Prostate gland (tissue), 2 donors: Measurements from ENCODE around the gene KLRC3. TPM values are rescaled to one million over a fixed set of nuclear protein-coding genes. Genes with fewer than 3 reads are reported as not detected.
"Not testable (repeated sequence)": the region's sequence is repeated elsewhere in the genome, so short reads cannot be mapped to it uniquely, and the experiment has no call there.

Experiments used
- DNase-seq: peaks from one replicate; pipeline ENCODE4 v3.0.0-alpha.2; 2019; ENCODE audit warnings: low spot score
- H3K27ac ChIP-seq, 2 donors: fragments of 200-600 bp; sonication (generic); 2 replicates each; pipeline ENCODE4 v1.5.1; 2017 to 2019
- H3K27me3 ChIP-seq: fragments of 200-600 bp; sonication (generic); replicated peaks from 2 replicates; pipeline ENCODE4 v1.5.1; 2019; ENCODE audit not compliant: insufficient read depth
- H3K36me3 ChIP-seq, 2 donors: fragments of 200-600 bp; sonication (generic); 1 replicate in 1 of 2; 2 replicates in 1 of 2; pipeline versions ENCODE4 v1.5.1 to v1.8.1; 2017 to 2019
- H3K4me1 ChIP-seq: fragments of 200-600 bp; sonication (generic); replicated peaks from 2 replicates; pipeline ENCODE4 v1.5.1; 2019
- H3K4me3 ChIP-seq, 2 donors: fragments of 200-600 bp; sonication (generic); 2 replicates each; pipeline ENCODE4 v1.5.1; 2017 to 2019
- H3K9me3 ChIP-seq: fragments of 200-600 bp; sonication (generic); 2 replicates; pipeline ENCODE4 v1.5.1; 2017
- POLR2A ChIP-seq: fragments of 450-650 bp; IDR thresholded peaks from one replicate; pipeline ENCODE4 v1.6.1; 2016; ENCODE audit warnings: antibody characterized with exemption, mild to moderate bottlenecking
- POLR2AphosphoS5 ChIP-seq: sonication (generic); formaldehyde crosslinking; IDR thresholded peaks from one replicate; pipeline ENCODE4 v1.6.1; 2017; ENCODE audit warnings: antibody characterized with exemption
- WGBS: methylation state at CpG from one replicate; pipeline ENCODE4 v1.1.5; 2018; 5-methylcytosine and 5-hydroxymethylcytosine counted together
- intact Hi-C: fragments of 100-400 bp; cut with DNase I; formaldehyde crosslinking; loops from one replicate; pipeline ENCODE4 v1.14.2; 2022
- total RNA-seq, 2 donors: library from RNA; depleted of rRNA; stranded (reverse); fragments of >200 nt; gene quantifications; one replicate each; pipeline ENCODE4 v1.1.0, GENCODE V29; 2016
- TF ChIP-seq, protein P1 (sequence below), 4 experiments: fragments of 200-600 bp in 2 of 4; fragments of 450-650 bp in 2 of 4; sonication (generic) in 2 of 4; IDR thresholded peaks; 1 replicate in 3 of 4; 2 replicates in 1 of 4; pipeline ENCODE4 v1.5.1; 2016 to 2019; ENCODE audit warnings: antibody characterized with exemption in 4 of 4, mild to moderate bottlenecking in 2 of 4, moderate library complexity in 2 of 4

Gene KLRC3
- total RNA-seq, result not detected

DNA sequence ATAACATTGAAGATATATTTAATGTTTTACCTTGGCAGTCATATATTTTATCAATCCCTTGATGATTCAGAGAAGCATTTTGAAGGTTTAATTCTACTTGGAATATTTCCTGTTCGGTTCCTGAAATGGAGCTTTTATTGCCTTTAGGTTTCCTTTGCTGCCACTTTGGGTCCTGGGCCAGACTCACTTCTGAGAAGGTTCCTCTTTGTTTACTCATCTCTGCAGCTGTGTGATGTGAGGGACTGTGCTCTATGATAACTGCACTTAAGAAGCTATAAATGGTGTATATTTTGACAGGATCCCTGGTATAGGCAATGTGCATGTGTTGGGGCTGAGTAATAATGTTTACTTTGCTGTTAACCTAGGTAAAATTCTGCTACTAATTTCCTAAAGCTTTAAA, at the start of gene KLRC3:
TSS of gene KLRC3 (minus strand) at position 262 of the 400 bp plus-strand sequence. CDS start at position 217, 45 bp downstream.
- H3K27me3 ChIP-seq, H3K27ac ChIP-seq, DNase-seq, H3K4me3 ChIP-seq, H3K4me1 ChIP-seq, H3K36me3 ChIP-seq, intact Hi-C loops, H3K9me3 ChIP-seq: not testable (repeated sequence)
- WGBS, result 16% methylated on average over 1 of the region's 1 CpG

- 100% methylated on average over 1 of the region's 1 CpG for WGBS
- no peaks in the 10 kb centered on the region for H3K9me3 ChIP-seq
- DNase-seq, result no peak
- H3K4me3 ChIP-seq, result no peak overlapping the region
- no peaks in the 10 kb centered on the region for H3K4me1 ChIP-seq
- H3K27ac ChIP-seq, result no peak overlapping the region
- no peaks in the 10 kb centered on the region for H3K36me3 ChIP-seq
- intact Hi-C loops, result no loop called here
- no peaks in the 10 kb centered on the region for H3K27me3 ChIP-seq
- TF ChIP-seq, protein P1, sequence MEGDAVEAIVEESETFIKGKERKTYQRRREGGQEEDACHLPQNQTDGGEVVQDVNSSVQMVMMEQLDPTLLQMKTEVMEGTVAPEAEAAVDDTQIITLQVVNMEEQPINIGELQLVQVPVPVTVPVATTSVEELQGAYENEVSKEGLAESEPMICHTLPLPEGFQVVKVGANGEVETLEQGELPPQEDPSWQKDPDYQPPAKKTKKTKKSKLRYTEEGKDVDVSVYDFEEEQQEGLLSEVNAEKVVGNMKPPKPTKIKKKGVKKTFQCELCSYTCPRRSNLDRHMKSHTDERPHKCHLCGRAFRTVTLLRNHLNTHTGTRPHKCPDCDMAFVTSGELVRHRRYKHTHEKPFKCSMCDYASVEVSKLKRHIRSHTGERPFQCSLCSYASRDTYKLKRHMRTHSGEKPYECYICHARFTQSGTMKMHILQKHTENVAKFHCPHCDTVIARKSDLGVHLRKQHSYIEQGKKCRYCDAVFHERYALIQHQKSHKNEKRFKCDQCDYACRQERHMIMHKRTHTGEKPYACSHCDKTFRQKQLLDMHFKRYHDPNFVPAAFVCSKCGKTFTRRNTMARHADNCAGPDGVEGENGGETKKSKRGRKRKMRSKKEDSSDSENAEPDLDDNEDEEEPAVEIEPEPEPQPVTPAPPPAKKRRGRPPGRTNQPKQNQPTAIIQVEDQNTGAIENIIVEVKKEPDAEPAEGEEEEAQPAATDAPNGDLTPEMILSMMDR (IDR thresholded peaks at IDR 0.05), result no peak
- TF ChIP-seq POLR2AphosphoS5, result no peak
- no peak for TF ChIP-seq POLR2A
Measured at GRCh38 chr12:10469701-10470100, 49.3 kb upstream of the KLRC3 start.

DNA sequence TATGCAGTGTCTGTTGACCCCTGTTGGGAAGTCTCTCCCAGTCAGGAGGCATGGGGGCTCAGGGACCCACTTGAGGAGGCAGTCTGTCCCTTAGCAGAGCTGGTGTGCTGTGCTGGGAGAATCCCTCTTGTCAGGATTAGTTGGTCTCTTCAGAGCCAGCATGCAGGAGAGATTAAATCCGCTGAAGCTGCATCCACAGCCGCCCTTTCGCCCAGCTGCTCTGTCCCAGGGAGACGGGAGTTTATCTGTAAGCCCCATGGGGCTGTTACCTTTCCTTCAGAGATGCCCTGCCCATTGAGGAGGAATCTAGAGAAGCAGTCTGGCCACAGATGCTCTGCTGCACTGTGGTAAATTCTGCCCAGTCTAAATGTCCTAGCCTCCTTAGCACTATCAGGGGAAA, 45.9 kb upstream of the KLRC3 start:
- no peaks in the 10 kb centered on the region for H3K27me3 ChIP-seq
- H3K4me1 ChIP-seq, result no peaks in the 10 kb centered on the region
- TF ChIP-seq POLR2AphosphoS5 (no peak), POLR2A (no peak)
- TF ChIP-seq, protein P1 (IDR thresholded peaks at IDR 0.05), result no peak
- H3K4me3 ChIP-seq, result no peak overlapping the region
- intact Hi-C loops, result no loop called here
- DNase-seq, result no peak
- no peak overlapping the region for H3K27ac ChIP-seq
- WGBS, result 100% methylated on average over 4 of the region's 4 CpGs
- H3K36me3 ChIP-seq, result no peaks in the 10 kb centered on the region
- no peaks in the 10 kb centered on the region for H3K9me3 ChIP-seq

- no peaks in the 10 kb centered on the region for H3K4me1 ChIP-seq
- H3K27me3 ChIP-seq, result no peaks in the 10 kb centered on the region
- H3K4me3 ChIP-seq, result no peak overlapping the region
- WGBS, result 97% methylated on average over 3 of the region's 3 CpGs
- no peaks in the 10 kb centered on the region for H3K36me3 ChIP-seq
- TF ChIP-seq POLR2A (no peak), POLR2AphosphoS5 (no peak)
- TF ChIP-seq, protein P1 (IDR thresholded peaks at IDR 0.05), result no peak
- no peak overlapping the region for H3K27ac ChIP-seq
- no peak for DNase-seq
- intact Hi-C loops, result no loop called here
- no peaks in the 10 kb centered on the region for H3K9me3 ChIP-seq
Measured at GRCh38 chr12:10457760-10458159, 37.4 kb upstream of the KLRC3 start.

DNA sequence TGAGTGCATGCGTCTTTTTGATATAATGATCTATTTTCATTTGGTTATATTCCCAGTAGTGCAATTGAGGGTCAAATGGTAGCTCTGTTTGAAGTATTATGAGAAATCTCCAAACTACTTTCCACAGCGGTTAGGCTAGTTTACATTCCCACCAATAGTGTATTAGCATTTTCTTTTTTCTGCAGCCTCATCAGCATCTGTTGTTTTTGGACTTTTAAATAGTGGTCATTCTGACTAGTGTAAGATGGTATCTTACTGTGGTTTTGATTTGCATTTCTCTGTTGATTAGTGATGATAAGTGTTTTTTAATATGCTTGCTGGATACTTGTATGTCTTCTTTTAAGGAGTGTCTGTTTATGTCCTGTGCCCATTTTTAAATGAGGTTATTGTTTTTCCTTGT, 36.5 kb upstream of the KLRC3 start:
- Histone ChIP-seq H3K4me3 (no peak overlapping the region), H3K27ac (no peak overlapping the region), H3K27me3 (no peaks in the 10 kb centered on the region), H3K4me1 (no peaks in the 10 kb centered on the region), H3K36me3 (no peaks in the 10 kb centered on the region), H3K9me3 (no peaks in the 10 kb centered on the region)
- TF ChIP-seq POLR2AphosphoS5 (no peak), POLR2A (no peak)
- TF ChIP-seq, protein P1 (IDR thresholded peaks at IDR 0.05), result no peak
- WGBS, result 91% methylated on average over 2 of the region's 2 CpGs
- DNase-seq, result no peak
- intact Hi-C loops, result no loop called here
